NCI-H446 (cell line): Measurements from ENCODE around the gene COX8A.

Source experiments
- DNase-seq, 2 experiments: peaks; one replicate each; lab custom pipeline; 2025; lab: John Stamatoyannopoulos, UW

Gene COX8A

GRCh38 chr11:64003807-64004589 is 29.6 kb downstream of the COX8A start:
- no peak for DNase-seq

GRCh38 chr11:64004590-64004984 is 30.2 kb downstream of the COX8A start:
- no peak for DNase-seq

- no peak for DNase-seq
Measured at GRCh38 chr11:64005691-64006090, 31.3 kb downstream of the COX8A start.

- no peak for DNase-seq
Measured at GRCh38 chr11:64006398-64006797, 32.0 kb downstream of the COX8A start.

GRCh38 chr11:64007160-64007628 is 32.8 kb downstream of the COX8A start:
- no peak for DNase-seq

GRCh38 chr11:64007629-64008282 is 33.3 kb downstream of the COX8A start:
- no peak for DNase-seq

- DNase-seq, result no peak
Measured at GRCh38 chr11:64008283-64008913, 34.0 kb downstream of the COX8A start.

GRCh38 chr11:64008914-64009633 is 34.7 kb downstream of the COX8A start:
- DNase-seq, result no peak

GRCh38 chr11:64009710-64010109 is 35.3 kb downstream of the COX8A start:
- no peak for DNase-seq

GRCh38 chr11:64010783-64011182 is 36.4 kb downstream of the COX8A start:
- no peak for DNase-seq

- DNase-seq, result no peak
Measured at GRCh38 chr11:64011371-64011770, 37.0 kb downstream of the COX8A start.

- DNase-seq, result no peak
Measured at GRCh38 chr11:64013141-64013896, 38.9 kb downstream of the COX8A start.

- no peak for DNase-seq
Measured at GRCh38 chr11:64014356-64014755, 39.9 kb downstream of the COX8A start.

GRCh38 chr11:64015510-64015909 is 41.1 kb downstream of the COX8A start:
- no peak for DNase-seq

- DNase-seq, result no peak
Measured at GRCh38 chr11:64015935-64016845, 41.8 kb downstream of the COX8A start.

- no peak for DNase-seq
Measured at GRCh38 chr11:64017945-64018224, 43.5 kb downstream of the COX8A start.

GRCh38 chr11:64018310-64018709 is 43.9 kb downstream of the COX8A start:
- no peak for DNase-seq

- DNase-seq, result no peak
Measured at GRCh38 chr11:64019106-64020037, 45.0 kb downstream of the COX8A start.

GRCh38 chr11:64020976-64021756 is 46.7 kb downstream of the COX8A start:
- no peak for DNase-seq
